Activated effector memory CD4-positive, alpha-beta T cell treated with anti-CD3 and anti-CD28 coated beads, Interleukin-2, amount 50 U/mL, for 16 hours (primary cell): ENCODE measurements around the gene MCUR1.
"Not testable (repeated sequence)": the region's sequence is repeated elsewhere in the genome, so short reads cannot be mapped to it uniquely, and the experiment has no call there.

Experiments
- DNase-seq: peaks from one replicate; pipeline ENCODE4 v3.0.0-alpha.2; 2020

Gene MCUR1, protein sequence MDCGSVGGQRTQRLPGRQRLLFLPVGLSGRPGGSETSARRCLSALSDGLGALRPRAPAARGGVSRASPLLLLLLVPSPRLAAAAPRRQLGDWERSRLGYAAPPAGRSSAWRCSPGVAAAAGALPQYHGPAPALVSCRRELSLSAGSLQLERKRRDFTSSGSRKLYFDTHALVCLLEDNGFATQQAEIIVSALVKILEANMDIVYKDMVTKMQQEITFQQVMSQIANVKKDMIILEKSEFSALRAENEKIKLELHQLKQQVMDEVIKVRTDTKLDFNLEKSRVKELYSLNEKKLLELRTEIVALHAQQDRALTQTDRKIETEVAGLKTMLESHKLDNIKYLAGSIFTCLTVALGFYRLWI

DNA sequence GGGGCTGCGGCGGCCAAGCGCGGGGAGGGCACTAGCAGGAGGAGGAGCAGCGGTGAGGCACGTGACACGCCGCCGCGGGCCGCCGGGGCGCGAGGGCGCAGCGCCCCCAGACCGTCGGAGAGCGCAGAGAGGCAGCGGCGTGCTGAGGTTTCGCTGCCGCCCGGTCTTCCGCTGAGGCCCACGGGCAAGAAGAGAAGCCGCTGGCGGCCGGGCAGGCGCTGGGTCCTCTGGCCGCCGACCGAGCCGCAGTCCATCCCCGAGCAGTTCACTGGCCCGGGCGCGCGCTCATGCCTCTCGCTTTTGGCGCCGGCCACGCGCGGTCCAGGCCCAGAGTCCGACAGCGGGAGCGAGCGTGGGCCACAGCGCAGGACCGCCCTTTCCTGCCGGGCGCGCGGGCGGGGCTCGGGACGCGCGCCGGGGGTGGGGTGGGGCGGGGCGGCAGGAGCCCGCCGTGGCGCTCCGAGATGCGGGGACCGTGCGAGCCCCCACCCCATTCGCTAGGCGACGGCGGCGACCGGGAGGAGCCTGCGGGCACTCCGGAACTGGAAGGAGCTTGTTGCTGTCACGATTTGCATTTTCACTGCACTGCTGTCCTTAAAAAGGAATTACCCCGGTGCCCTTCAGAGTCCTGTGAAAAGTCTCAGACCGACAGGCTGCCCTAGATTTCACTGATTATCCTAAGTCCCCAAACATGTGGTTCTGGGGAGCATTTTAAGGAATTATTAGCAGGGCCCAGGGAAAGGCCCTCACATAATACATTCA lies at the start of gene MCUR1:
Gene MCUR1 (minus strand): TSS at position 382 of the 762 bp plus-strand sequence. CDS start 128 bp downstream, at position 254.
- peak; percentile 92 for DNase-seq

DNA sequence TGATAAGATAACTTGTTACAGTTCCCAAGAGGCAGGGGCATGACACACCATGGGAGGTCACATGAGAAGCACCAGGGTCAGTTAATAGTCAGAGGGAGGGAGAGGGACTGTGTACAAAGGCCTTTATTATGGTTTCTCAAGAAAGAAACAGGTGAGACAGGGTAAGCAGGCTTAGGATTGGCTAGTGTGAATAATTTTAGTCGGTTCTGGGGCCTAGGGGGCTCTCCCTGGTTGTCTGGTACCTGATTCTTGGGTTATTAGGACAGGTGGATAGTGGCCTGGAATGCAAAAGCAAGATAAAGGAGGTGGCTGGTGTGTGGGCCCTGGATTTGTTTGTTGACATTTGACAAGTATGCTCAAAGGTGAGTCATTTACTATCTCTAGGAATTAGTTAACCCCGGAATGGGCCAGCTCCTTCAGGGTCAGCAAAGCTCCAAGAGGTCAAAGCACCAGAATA lies 49.4 kb upstream of the MCUR1 start:
- no peak for DNase-seq

DNA sequence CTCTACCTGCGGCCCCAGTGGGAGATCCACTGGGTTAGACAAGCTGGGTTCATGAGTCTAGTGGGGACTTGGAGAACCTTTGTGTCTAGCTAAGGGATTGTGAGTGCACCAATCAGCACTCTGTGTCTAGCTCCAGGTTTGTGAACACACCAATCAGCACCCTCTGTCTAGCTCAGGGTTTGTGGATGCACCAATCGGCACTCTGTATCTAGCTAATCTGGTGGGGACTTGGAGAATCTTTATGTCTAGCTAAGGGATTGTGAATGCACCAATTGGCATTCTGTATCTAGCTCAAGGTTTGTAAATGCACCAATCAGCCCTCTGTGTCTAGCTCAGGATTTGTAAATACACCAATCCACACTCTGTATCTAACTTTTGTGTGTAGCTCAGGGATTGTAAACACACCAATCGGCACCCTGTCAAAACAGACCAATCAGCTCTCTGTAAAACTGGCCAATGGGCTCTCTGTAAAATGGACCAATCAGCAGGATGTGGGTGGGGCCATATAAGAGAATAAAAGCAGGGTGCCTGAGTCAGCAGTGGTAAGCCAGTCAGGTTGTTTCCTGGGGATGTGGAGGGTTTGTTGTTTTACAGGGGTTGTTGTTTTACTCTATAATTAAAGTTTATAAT lies 46.3 kb upstream of the MCUR1 start:
- not testable (repeated sequence) for DNase-seq

DNA sequence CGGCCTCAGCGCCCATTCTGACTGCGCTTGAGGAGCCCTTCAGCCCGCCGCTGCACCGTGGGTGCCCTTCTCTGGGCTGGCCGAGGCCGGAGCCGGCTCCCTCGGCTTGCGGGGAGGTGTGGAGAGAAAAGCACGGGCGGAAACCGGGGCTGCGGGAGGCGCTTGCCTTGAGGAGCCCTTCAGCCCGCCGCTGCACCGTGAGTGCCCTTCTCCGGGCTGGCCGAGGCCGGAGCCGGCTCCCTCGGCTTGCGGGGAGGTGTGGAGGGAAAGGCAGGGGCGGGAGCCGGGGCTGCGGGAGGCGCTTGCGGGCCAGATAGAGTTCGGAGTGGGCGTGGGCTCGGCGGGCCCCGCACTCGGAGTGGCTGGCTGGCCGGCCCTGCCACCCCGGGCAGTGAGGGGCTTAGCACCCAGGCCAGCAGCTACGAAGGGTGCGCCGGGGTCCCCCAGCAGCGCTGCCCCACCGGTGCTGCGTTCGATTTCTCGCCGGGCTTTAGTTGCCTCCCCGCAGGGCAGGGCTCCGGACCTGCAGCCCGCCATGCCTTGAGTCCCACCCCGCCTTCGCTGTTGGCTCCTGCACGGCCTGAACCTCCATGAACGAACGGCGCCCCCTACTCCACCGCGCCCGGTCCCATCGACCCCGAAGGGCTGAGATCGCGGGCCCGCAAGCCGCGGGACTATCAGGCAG lies 45.7 kb upstream of the MCUR1 start:
- DNase-seq: no peak

DNA sequence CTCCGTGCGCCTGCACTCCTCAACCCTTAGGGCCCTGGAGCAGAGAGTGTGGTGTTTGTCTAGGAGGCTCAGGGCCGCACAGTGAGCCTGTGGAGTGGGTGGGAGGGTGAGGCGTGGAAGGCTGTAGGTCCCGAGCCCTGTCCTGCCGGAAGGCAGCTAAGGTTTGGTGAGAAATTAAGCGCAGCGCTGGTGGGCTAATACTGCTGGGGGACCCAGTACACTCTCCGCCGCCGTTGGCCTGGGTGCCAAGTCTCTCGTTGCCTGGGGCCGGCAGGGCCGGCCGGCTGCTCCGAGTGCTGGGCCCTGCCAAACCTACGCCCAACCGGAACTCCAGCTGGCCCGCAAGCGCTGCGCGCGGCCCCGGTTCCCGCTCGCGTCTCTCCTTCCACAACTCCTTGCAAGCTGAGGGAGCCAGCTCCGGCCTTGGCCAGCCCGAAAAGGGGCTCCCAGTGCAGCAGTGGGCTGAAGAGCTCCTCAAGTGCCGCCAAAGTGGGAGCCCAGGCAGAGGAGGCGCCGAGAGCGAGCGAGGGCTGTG lies 40.4 kb upstream of the MCUR1 start:
- no peak for DNase-seq

DNA sequence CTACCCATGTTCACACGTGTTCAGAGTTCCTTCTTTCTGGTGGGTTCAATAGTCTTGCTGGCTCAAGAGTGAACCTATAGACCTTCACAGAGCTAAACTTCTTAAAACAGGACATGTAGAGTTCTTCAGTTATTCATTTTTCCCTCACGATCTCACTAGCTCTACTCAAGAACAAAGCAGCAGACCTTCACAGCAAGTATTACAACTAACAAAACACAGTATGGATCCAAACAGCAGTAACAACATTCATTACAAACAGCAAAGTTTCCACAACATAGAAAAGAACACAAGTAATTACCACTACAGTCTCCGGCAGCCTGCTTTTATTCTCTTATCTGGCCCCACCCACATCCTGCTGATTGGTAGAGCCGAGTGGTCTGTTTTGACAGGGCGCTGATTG lies 39.5 kb upstream of the MCUR1 start:
- DNase-seq: no peak

DNA sequence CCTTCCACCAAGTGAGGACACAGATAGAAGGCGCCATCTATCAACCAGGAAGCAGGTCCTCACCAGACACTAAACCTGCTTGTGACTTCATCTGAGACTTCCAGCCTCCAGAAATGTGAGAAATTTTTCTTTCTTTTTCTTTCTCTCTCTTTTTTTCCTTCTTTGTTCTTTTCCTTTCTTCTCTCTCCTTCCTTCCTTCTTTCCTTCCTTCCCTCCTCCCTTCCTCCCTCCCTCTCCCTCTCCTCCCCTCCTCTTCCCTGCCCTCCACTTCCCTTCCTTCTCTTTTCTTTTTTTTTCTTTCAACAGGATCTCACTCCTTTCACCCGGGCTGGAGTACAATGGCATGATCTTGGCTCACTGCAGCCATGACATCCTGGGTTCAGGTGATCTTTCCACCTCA lies 37.4 kb upstream of the MCUR1 start:
- DNase-seq: no peak

DNA sequence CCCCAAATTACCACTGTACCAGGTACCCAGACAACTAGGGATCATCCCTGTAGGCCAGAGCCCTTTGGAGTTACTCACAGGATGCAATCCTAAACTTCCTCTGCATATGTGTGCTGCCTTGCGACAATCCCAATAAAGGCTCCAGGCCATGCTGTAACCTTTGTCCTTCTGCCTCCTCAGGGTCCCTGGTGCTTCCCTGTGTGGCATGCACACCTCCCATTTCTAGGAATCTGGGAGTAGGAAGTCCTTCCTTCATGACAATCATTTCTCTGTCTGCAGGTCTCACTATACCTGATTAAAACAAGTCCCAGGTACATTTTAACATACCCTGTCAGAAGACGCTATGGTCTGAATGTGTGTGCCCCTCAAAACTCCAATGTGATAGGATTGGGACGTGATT lies 37.0 kb upstream of the MCUR1 start:
- no peak for DNase-seq

DNA sequence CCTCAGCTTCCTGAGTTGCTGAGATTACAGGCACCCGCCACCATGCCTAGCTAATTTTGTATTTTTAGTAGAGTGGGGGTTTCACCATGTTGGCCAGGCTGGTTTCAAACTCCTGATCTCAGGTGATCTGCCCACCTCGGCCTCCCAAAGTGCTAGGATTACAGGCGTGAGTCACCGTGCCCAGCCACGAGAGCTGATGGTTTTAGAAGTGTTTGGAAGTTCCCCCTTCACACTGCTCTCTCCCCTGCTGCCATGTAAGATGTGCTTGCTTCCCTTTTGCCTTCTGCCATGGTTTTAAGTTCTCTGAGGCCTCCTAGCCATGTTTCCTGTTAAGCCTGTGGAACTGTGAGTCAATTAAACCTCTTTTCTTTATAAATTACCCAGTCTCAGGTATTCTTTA lies 36.3 kb upstream of the MCUR1 start:
- DNase-seq: not testable (repeated sequence)

DNA sequence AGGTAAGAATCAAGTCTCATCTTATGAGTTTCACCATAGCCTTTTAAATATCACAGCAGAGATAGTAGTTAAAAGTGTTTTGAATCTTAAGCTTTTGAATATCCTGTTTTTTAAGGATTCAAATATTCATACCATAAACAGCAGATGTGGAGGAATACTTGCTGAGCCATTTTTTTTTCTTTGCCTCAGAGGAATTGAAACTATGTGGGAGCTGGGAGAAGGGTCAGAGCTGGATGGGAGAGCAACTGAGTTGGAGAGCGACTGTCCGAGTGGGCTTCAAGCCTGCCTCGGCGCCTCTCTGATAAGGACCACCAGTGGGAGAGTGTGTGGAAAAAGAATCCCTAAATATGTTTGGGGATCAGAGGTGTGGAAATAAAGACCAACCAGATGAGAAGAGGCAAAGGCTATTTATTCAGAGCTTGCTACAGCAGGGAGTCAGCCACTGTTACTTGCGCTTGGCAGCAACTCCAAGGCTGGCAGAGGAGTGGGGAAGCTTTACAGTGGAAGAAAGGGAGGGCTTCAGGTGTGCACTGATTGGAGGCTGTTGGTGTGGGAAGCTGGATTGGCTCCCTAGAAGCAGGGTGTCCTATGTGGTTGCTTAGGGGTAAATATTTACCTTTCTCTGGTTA lies 34.3 kb upstream of the MCUR1 start:
- DNase-seq: no peak

DNA sequence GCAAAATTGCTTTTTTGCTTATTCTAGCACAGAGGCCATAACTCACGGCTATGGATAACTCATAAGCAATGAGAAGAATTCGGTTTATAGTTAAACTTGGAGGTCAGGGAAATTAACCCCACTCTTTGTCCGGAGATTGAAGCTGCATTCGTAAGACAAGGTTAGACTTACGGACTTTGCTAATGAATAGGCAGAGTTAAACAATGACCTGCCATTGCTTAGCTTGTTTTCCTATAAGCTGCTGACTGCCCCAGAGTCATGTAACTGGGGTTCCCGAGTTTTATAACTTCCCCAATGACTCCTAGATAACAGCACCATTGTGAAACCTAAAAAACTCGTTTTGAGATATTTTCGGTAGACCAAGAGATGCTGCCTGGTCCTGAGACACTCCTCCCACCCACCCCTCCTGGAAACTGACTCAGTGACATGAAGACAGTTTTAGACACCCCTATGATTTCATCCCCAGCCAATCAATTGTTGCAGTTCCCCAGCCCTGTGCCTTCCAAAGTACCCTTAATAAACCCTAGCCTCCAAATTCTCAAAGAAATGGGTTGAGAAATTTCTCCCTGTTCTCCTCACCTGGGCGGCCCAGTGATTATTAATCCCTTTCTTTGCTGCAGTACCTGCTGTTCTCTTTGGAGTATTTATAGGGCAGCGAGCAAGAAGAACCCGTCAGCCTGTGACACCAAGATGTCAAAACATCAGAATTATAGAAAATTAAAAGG lies 33.1 kb upstream of the MCUR1 start:
- DNase-seq: no peak

DNA sequence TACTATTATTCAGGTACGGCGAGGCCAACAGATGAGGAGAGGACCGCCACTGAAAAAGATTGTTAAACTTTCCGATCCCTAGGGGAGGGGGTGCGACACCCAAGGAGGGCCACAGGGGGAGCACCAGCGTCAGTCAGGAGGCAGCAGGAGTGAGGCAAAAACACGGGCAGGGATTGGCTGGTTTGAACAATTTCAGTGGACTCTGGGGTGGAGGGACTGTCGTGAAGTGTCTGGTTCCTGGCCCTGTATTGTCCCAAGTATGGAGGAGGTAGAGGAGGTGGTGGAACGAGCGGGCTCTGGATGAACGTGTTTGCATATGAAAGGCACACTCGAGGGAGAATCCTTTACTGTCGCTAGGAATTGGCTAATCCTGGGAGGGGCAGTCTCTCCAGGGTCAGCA lies 32.5 kb upstream of the MCUR1 start:
- DNase-seq: no peak

DNA sequence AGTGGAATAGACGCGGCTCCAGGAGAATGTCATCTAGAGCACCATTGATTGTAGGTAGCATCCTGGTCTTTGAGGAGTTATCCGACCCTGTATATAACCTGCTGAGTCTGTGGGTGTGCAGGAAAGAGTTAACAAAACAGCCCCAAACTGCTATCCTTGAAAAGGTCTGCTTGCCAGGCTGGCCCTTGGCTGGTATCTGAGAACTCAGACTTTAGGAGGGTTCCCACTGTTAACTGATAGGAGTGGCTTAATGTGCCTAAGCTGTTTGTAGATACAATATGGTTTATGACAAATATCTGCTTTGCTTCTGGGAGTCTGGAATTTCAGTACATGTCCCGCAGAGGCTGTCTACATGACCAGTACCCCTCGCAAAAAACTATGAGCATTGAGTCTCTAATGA lies 27.6 kb upstream of the MCUR1 start:
- no peak for DNase-seq

DNA sequence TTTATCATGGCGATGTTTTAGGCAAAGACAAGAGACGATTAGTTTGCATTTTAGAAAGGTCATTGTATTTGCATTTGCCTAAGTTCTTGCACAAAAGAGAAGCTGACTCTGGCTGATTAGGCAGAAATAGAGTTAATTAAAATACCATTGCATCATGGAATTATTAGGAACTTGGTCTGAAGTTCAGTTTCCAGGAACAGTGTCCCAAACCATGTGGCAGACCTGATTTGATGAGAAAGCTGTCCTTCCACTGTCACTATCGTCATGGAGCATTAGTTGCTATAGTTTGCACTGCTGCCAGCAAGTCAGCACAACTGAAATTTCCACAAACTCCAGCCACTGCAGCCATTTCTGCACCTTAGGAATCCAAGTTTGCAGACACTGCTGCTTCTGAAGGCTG lies 24.3 kb upstream of the MCUR1 start:
- no peak for DNase-seq

DNA sequence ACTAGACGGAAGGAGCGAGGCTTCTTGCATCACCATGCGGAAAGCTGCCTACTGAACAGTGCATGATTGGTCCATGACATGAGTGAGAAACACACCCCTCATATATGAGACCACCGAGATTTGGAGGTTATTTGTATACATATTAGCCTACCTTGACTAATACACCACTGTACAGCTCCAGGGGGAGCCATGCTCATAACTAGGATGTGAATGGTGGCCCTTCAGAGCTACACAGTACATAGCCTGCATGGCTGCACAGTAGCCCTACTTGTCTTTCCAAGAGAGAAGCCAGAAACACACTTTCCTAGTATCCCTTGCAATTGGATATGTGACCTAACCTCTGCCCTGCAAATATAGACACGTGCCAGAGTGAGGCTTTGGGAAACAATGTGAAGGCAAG lies 21.8 kb upstream of the MCUR1 start:
- DNase-seq: no peak

DNA sequence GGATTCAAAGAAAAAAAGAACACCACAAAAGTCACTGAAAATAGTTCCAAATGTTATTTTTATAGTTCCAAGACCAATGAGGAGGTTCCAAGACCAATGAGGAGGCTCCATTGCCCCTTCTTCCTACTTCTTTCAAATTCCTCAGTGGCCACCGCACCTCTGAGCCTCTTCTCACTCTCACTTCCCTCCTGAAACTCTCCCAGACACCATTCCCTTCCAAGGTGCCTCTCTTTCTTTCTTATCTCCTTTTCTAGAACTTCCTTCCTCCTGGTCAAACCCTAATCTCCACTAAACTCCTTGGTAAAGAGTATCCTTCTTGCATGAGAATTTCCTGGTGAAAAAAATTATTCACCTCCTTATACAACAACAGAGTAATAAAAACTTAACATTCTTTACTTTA lies 20.4 kb upstream of the MCUR1 start:
- no peak for DNase-seq

DNA sequence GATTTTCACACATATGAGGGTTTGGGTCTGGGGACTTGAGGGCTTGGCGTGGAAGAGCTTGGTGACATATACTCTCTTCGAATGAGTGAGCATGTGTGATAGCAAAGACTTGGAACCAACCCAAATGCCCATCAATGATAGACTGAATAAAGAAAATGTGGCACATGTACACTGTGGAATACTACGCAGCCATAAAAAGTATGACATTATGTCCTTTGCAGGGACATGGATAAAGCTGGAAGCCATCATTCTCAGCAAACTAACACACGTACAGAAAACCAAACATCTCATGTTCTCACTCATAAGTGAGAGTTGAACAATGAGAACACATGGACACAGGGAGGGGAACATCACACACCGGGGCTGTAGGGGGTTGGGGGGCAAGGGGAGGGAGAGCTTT lies 19.7 kb upstream of the MCUR1 start:
- DNase-seq: not testable (repeated sequence)

DNA sequence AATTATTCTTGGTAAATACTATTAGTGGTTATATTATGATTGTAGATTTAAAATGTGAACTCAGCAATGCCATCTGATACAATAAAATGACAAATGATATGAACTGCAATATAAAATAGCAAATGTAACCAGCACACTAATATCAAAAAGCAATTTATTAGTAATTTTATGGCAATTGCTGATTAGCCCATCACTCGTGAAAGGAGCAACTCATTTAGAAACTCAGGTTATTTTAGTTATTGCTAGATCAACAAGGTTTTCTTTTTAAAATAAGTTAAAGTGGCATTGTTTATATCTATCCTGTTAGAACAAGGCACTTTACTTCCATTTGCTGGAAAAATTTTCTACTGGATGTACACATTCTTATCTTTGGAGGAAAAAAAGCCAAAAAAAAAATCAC lies 18.4 kb upstream of the MCUR1 start:
- DNase-seq: no peak

DNA sequence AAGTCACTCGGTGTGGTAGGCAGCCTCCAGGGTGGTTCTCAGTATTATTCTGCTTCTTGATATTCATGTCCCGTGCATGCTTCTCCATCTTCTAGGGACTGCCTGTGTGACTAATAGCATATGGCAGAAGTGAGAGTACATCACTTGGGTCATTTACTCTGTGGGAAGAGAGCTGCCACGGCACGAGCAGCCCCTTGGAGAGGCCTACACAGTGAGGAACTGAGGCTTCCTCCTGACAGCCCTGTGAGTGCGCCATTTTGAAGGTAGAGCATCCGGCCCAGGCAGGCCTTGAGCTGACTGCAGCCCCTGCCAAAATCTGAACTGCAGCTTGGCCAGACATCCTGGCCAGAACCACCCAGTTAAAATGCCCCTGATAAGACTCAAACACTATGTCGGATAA lies 17.3 kb upstream of the MCUR1 start:
- DNase-seq: no peak

DNA sequence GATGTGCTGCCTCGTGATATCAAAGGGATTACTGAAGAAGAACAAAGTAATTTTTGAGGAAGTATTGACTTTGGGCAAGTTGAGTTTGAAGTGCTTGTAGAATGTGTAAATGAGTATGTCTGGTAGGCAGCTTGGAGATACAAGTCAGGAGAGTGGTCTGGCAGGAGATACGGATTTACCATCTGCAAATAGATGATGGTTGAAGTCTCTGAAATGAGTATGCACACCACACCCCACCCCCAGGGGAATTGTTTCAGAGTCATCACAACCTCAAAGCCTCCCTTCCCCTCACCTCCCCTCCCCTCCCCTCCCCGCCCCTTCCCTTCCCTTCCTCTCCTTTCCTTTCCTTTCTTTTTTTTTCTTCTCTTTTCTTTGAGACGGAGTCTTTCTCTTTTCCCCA lies 16.4 kb upstream of the MCUR1 start:
- no peak for DNase-seq

DNA sequence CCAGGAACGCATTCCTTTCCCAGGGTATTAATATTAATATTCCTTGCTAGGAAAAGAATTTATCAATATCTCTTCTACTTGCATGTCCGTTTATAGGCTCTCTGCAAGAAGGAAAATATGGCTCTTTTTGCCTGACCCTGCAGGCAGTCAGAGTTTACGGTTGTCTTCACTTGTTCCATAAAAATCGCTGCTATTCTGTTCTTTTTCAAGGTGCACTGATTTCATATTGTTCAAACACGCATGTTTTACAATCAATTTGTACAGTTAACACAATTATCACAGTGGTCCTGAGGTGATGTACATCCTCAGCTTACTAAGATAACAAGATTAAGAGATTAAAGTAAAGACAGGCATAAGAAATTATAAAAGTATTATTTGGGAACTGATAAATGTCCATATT lies 15.1 kb upstream of the MCUR1 start:
- not testable (repeated sequence) for DNase-seq
